Progenitor cell of endocrine pancreas (in vitro differentiated cells): ENCODE data around the gene DFFB. TPM values are rescaled to one million over a fixed set of nuclear protein-coding genes. Genes with fewer than 3 reads are reported as not detected.

Source experiments
- DNase-seq: peaks from one replicate; pipeline ENCODE4 v3.0.0; 2021; ENCODE audit warnings: low spot score; ENCODE audit not compliant: unreplicated experiment
- H3K27ac Mint-ChIP-seq: 2 replicates; pipeline ENCODE4 v1.8.0; 2021; ENCODE audit warnings: mild to moderate bottlenecking, moderate library complexity, mixed read lengths
- H3K27me3 Mint-ChIP-seq: 2 replicates; pipeline ENCODE4 v1.8.0; 2021; ENCODE audit warnings: mixed read lengths
- H3K36me3 Mint-ChIP-seq: 2 replicates; pipeline ENCODE4 v1.8.0; 2022; ENCODE audit warnings: mixed read lengths; ENCODE audit not compliant: insufficient read depth
- H3K4me1 Mint-ChIP-seq: 2 replicates; pipeline ENCODE4 v1.8.0; 2021; ENCODE audit warnings: low read depth, mixed read lengths
- H3K4me3 Mint-ChIP-seq: 2 replicates; pipeline ENCODE4 v1.8.0; 2021; ENCODE audit warnings: low read depth, mild to moderate bottlenecking, moderate library complexity, mixed read lengths
- H3K9me3 Mint-ChIP-seq: 2 replicates; pipeline ENCODE4 v1.8.0; 2021; ENCODE audit warnings: low read depth, mixed read lengths
- CTCF ChIP-seq: fragments of 200-600 bp; sonication (generic); IDR thresholded peaks from one replicate; pipeline ENCODE4 v1.5.0; 2021; ENCODE audit warnings: antibody characterized with exemption, mild to moderate bottlenecking; ENCODE audit not compliant: unreplicated experiment
- total RNA-seq: library from RNA; stranded (reverse); gene quantifications from 2 replicates; pipeline ENCODE4 v1.2.1, GENCODE V29; 2021

The DFFB gene
- total RNA-seq, 1 donor from 2014 or later: 11.9 TPM

DNA sequence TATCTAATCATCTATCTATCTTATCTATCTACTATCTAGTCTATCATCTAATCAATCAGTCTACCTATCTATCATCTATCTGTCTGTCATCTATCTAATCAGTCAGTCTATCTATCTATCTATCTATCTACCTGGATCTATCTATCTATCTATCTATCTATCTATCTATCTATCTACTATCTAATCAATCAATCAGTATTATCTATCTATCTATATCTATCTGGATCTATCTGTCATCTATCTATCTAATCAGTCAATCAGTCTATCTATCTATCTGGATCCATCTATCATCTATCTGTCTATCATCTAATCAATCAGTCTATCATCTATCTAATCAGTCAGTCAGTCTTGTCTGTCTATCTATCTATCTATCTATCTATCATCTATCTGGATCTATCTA, 69.7 kb downstream of the DFFB start:
- no peak for DNase-seq
- no peaks in the 10 kb centered on the region for H3K4me1 Mint-ChIP-seq
- no peak overlapping the region for H3K4me3 Mint-ChIP-seq
- peaks cover 33% of the 10 kb centered on the region for H3K27me3 Mint-ChIP-seq
- peaks cover 3% of the 10 kb centered on the region for H3K9me3 Mint-ChIP-seq
- no peaks in the 10 kb centered on the region for H3K36me3 Mint-ChIP-seq
- H3K27ac Mint-ChIP-seq: peak overlapping the region; percentile 2
- no peak for TF ChIP-seq CTCF

DNA sequence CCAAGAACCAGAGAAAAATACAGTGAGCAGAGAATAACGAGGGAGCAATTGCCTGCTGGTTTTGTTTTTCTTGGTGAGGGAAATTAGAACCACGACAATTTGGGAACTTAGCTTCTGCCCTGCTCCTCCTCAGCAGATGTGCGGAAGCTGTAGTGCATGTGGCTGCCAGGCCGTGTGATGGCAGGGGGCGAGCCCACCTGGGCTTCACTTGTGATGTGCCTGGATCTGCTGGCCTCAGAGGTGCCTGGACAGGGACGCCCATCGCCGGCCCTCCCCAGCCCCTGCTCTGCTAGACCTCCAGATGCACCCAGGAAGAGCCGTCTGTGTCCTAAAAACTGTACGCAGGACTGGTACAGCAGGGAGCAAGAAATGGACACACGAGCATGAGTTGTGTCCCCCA, 71.3 kb downstream of the DFFB start:
- H3K27me3 Mint-ChIP-seq: peaks cover 43% of the 10 kb centered on the region
- no peak for TF ChIP-seq CTCF

GRCh38 chr1:3929126-3929525, 71.8 kb downstream of the DFFB start:
- no peak for TF ChIP-seq CTCF

More for the DNA sequence above, 71.3 kb downstream of the DFFB start:
- no peak overlapping the region for H3K27ac Mint-ChIP-seq
- H3K4me1 Mint-ChIP-seq: no peaks in the 10 kb centered on the region
- H3K4me3 Mint-ChIP-seq: no peak overlapping the region
- DNase-seq: no peak
- peaks cover 3% of the 10 kb centered on the region for H3K9me3 Mint-ChIP-seq
- H3K36me3 Mint-ChIP-seq: no peaks in the 10 kb centered on the region

GRCh38 chr1:3930301-3931006, 73.2 kb downstream of the DFFB start:
- H3K4me1 Mint-ChIP-seq: no peaks in the 10 kb centered on the region
- H3K9me3 Mint-ChIP-seq: peaks cover 3% of the 10 kb centered on the region
- H3K36me3 Mint-ChIP-seq: no peaks in the 10 kb centered on the region
- peaks cover 46% of the 10 kb centered on the region for H3K27me3 Mint-ChIP-seq
- H3K4me3 Mint-ChIP-seq: no peak overlapping the region
- TF ChIP-seq CTCF: no peak
- H3K27ac Mint-ChIP-seq: peak overlapping the region; percentile 14
- DNase-seq: no peak

More at GRCh38 chr1:3929126-3929525, 71.8 kb downstream of the DFFB start:
- H3K27me3 Mint-ChIP-seq: peaks cover 43% of the 10 kb centered on the region
- peak overlapping the region; percentile 8 for H3K27ac Mint-ChIP-seq
- no peaks in the 10 kb centered on the region for H3K36me3 Mint-ChIP-seq
- H3K9me3 Mint-ChIP-seq: peaks cover 3% of the 10 kb centered on the region
- no peak for DNase-seq
- H3K4me1 Mint-ChIP-seq: no peaks in the 10 kb centered on the region
- no peak overlapping the region for H3K4me3 Mint-ChIP-seq

GRCh38 chr1:3931007-3931912, 74.0 kb downstream of the DFFB start:
- Mint-ChIP-seq H3K27ac (no peak overlapping the region), H3K9me3 (peaks cover 3% of the 10 kb centered on the region)

More at GRCh38 chr1:3931007-3931912, 74.0 kb downstream of the DFFB start:
- Mint-ChIP-seq H3K27me3 (peaks cover 42% of the 10 kb centered on the region), H3K4me1 (no peaks in the 10 kb centered on the region), H3K4me3 (no peak overlapping the region), H3K36me3 (no peaks in the 10 kb centered on the region)
- DNase-seq: no peak
- no peak for TF ChIP-seq CTCF
